HCT116 (cell line): ENCODE data around the gene STK16. TPM values are rescaled to one million over a fixed set of nuclear protein-coding genes. Genes with fewer than 3 reads are reported as not detected.
A peak's percentile ranks its signal among the peaks of the same experiment; 100 is the strongest.

Source experiments
- ATAC-seq: fragments of 200-7000 bp; cut with Tn5 transposase; 2 replicates; pipeline ENCODE4 v1.9.1; 2020; ENCODE audit warnings: mild to moderate bottlenecking, moderate library complexity
- Bru-seq: library from RNA; stranded (reverse); fragments of 400-500 nt; gene quantifications from one replicate; lab custom pipeline; 2021; lab: Mats Ljungman, UMichigan
- BruChase-seq, 2 experiments: library from RNA; stranded (reverse); fragments of 400-500 nt; gene quantifications; one replicate each; lab custom pipeline; 2021; lab: Mats Ljungman, UMichigan
- BruUV-seq: library from RNA; stranded (reverse); fragments of 400-500 nt; replicated peaks from 2 replicates; lab custom pipeline; 2021; lab: Mats Ljungman, UMichigan
- CTCF ChIA-PET: fragments of 300-600 bp; sonication (Branson Sonifier 250); formaldehyde crosslinking; loops from one replicate; lab custom pipeline; 2021; ENCODE audit warnings: antibody characterized with exemption; lab: Charles Lee
- POLR2A ChIA-PET: fragments of 300-600, 350-600 bp; sonication (Branson Sonifier 250); formaldehyde crosslinking; loops from one replicate; lab custom pipeline; 2021; ENCODE audit warnings: antibody characterized with exemption; lab: Charles Lee
- RAD21 ChIA-PET, 2 experiments: fragments of 300-600 bp; sonication (Branson Sonifier 250); formaldehyde crosslinking; loops; one replicate each; lab custom pipeline; 2023; ENCODE audit warnings: low total read pairs in 2 of 2; ENCODE audit not compliant: uncharacterized antibody in 2 of 2, unreplicated experiment in 2 of 2, low non-redundant PET in 1 of 2; lab: Charles Lee
- DNase-seq: peaks from one replicate; pipeline ENCODE4 v3.0.0-alpha.2; 2010; ENCODE audit warnings: low read depth, low spot score
- H2AFZ ChIP-seq: fragments of 200-600 bp; shearing (Covaris generic), sonication (generic); 2 replicates; pipeline ENCODE4 v1.6.1; 2017; ENCODE audit warnings: low read depth, mixed run types, mixed read lengths, antibody characterized with exemption, low read length; ENCODE audit not compliant: poor library complexity, severe bottlenecking
- H3K27ac ChIP-seq: 2 replicates; pipeline ENCODE4 v1.5.1; 2012; ENCODE audit warnings: low read depth, low read length
- H3K27me3 ChIP-seq: fragments of 200-600 bp; sonication (generic); 2 replicates; pipeline ENCODE4 v1.6.1; 2016; ENCODE audit warnings: mixed run types, low read length, mixed read lengths; ENCODE audit not compliant: insufficient read depth
- H3K36me3 ChIP-seq, 2 experiments: fragments of 200-500 bp in 1 of 2; fragments of 200-600 bp in 1 of 2; sonication (Bioruptor generic) in 1 of 2; sonication (generic) in 1 of 2; 2 replicates each; pipeline versions ENCODE4 v1.5.1 to v1.6.1; 2014 to 2016; ENCODE audit warnings: low read length in 2 of 2, inconsistent platforms in 1 of 2, mixed read lengths in 1 of 2, mixed run types in 1 of 2; ENCODE audit not compliant: insufficient read depth in 2 of 2, control insufficient read depth in 1 of 2
- H3K4me1 ChIP-seq, 2 experiments: fragments of 200-600 bp in 1 of 2; sonication (generic) in 1 of 2; 2 replicates each; pipeline versions ENCODE4 v1.5.1 to v1.6.1; 2012 to 2017; ENCODE audit warnings: low read length in 2 of 2, inconsistent platforms in 1 of 2, mild to moderate bottlenecking in 1 of 2, mixed read lengths in 1 of 2, mixed run types in 1 of 2, moderate library complexity in 1 of 2; ENCODE audit not compliant: insufficient read depth in 2 of 2, control insufficient read depth in 1 of 2
- H3K4me2 ChIP-seq: fragments of 200-600 bp; sonication (generic); 2 replicates; pipeline ENCODE4 v1.6.1; 2017; ENCODE audit warnings: mixed run types, low read length, mixed read lengths
- H3K4me3 ChIP-seq, 2 experiments: fragments of 200-600 bp in 1 of 2; sonication (generic) in 1 of 2; replicated peaks in 1 of 2; 2 replicates each; pipeline ENCODE4 v1.5.1; 2011 to 2016; ENCODE audit warnings: low read length in 2 of 2, control low read depth in 1 of 2, low read depth in 1 of 2, mild to moderate bottlenecking in 1 of 2, mixed read lengths in 1 of 2, mixed run types in 1 of 2
- H3K79me2 ChIP-seq: fragments of 200-600 bp; sonication (generic); 2 replicates; pipeline ENCODE4 v1.6.1; 2017; ENCODE audit warnings: mild to moderate bottlenecking, mixed run types, low read length, moderate library complexity, mixed read lengths; ENCODE audit not compliant: insufficient read depth
- H3K9ac ChIP-seq: fragments of 200-600 bp; sonication (generic); 2 replicates; pipeline ENCODE4 v1.6.1; 2016; ENCODE audit warnings: low read length, mixed read lengths
- H3K9me2 ChIP-seq: fragments of 200-600 bp; sonication (generic), shearing (Covaris generic); 2 replicates; pipeline ENCODE4 v1.6.1; 2017; ENCODE audit warnings: mixed run types, mild to moderate bottlenecking, moderate library complexity; ENCODE audit not compliant: insufficient read depth
- H3K9me3 ChIP-seq, 2 experiments: fragments of 200-500 bp in 1 of 2; fragments of 200-600 bp in 1 of 2; sonication (Bioruptor generic) in 1 of 2; sonication (generic) in 1 of 2; 2 replicates each; pipeline ENCODE4 v1.6.1; 2014 to 2017; ENCODE audit warnings: low read length in 2 of 2, mixed read lengths in 2 of 2, inconsistent platforms in 1 of 2, low read depth in 1 of 2, mild to moderate bottlenecking in 1 of 2, mixed run types in 1 of 2, moderate library complexity in 1 of 2; ENCODE audit not compliant: control insufficient read depth in 1 of 2, insufficient read depth in 1 of 2
- H4K20me1 ChIP-seq: fragments of 200-600 bp; sonication (generic), shearing (Covaris generic); 2 replicates; pipeline ENCODE4 v1.6.1; 2017; ENCODE audit warnings: mixed run types, mild to moderate bottlenecking, moderate library complexity; ENCODE audit not compliant: insufficient read depth
- CBX3 ChIP-seq: IDR thresholded peaks from 2 replicates; pipeline ENCODE4 v1.6.1; 2012; ENCODE audit warnings: low read depth
- CEBPB ChIP-seq: IDR thresholded peaks from 2 replicates; pipeline ENCODE4 v1.6.1; 2012; ENCODE audit warnings: low read depth
- EGR1 ChIP-seq: IDR thresholded peaks from 2 replicates; pipeline ENCODE4 v1.6.1; 2012; ENCODE audit warnings: low read depth
- ELF1 ChIP-seq: IDR thresholded peaks from 2 replicates; pipeline ENCODE4 v1.6.1; 2012; ENCODE audit warnings: low read depth, borderline replicate concordance
- EZH2 ChIP-seq: fragments of 200-600 bp; sonication (generic); IDR thresholded peaks from 2 replicates; pipeline ENCODE4 v1.6.1; 2017; ENCODE audit warnings: antibody characterized with exemption, mixed run types
- FOSL1 ChIP-seq: IDR thresholded peaks from 2 replicates; pipeline ENCODE4 v1.6.1; 2012; ENCODE audit warnings: low read depth
- JUND ChIP-seq: IDR thresholded peaks from 2 replicates; pipeline ENCODE4 v1.6.1; 2012
- MAX ChIP-seq: IDR thresholded peaks from 2 replicates; pipeline ENCODE4 v1.6.1; 2012
- POLR2A ChIP-seq: IDR thresholded peaks from 2 replicates; pipeline ENCODE4 v1.7.0; 2011; ENCODE audit warnings: borderline replicate concordance; ENCODE audit not compliant: insufficient read depth, insufficient read length; ENCODE audit errors: extremely low read depth
- POLR2AphosphoS5 ChIP-seq: IDR thresholded peaks from 2 replicates; pipeline ENCODE4 v1.6.1; 2011; ENCODE audit warnings: mild to moderate bottlenecking, low read depth, low read length, moderate library complexity
- RAD21 ChIP-seq: IDR thresholded peaks from 2 replicates; pipeline ENCODE4 v1.6.1; 2012; ENCODE audit warnings: low read depth, mild to moderate bottlenecking
- SIN3A ChIP-seq: IDR thresholded peaks from 2 replicates; pipeline ENCODE4 v1.6.1; 2012; ENCODE audit warnings: low read depth
- SP1 ChIP-seq: IDR thresholded peaks from 2 replicates; pipeline ENCODE4 v1.6.1; 2012; ENCODE audit warnings: low read depth
- SRF ChIP-seq: IDR thresholded peaks from 2 replicates; pipeline ENCODE4 v1.6.1; 2012; ENCODE audit warnings: low read depth
- TCF7L2 ChIP-seq: IDR thresholded peaks from 2 replicates; pipeline ENCODE4 v1.7.0; 2011; ENCODE audit warnings: borderline replicate concordance, inconsistent platforms; ENCODE audit not compliant: insufficient read depth, insufficient read length; ENCODE audit errors: extremely low read depth
- YY1 ChIP-seq: IDR thresholded peaks from 2 replicates; pipeline ENCODE4 v1.6.1; 2011; ENCODE audit warnings: low read length, low read depth, moderate library complexity, mild to moderate bottlenecking; ENCODE audit not compliant: insufficient replicate concordance; ENCODE audit errors: extremely low read depth
- ZBTB33 ChIP-seq: IDR thresholded peaks from 2 replicates; pipeline ENCODE4 v1.6.1; 2011; ENCODE audit warnings: mild to moderate bottlenecking, low read length, moderate library complexity; ENCODE audit not compliant: insufficient replicate concordance; ENCODE audit errors: extremely low read depth
- ZFX ChIP-seq: fragments of 450-650 bp; IDR thresholded peaks from 2 replicates; pipeline ENCODE4 v1.6.1; 2017
- ZNF274 ChIP-seq: fragments of 200-500 bp; sonication (Bioruptor generic); IDR thresholded peaks from 2 replicates; pipeline ENCODE4 v1.6.1; 2014; ENCODE audit warnings: mild to moderate bottlenecking, low read depth, low read length, inconsistent platforms
- intact Hi-C: fragments of 100-400 bp; cut with micrococcal nuclease; formaldehyde crosslinking; loops from 2 replicates; pipeline ENCODE4 v1.10.0; 2022
- long read RNA-seq: library from polyadenylated mRNA; unstranded; transcript quantifications from one replicate; pipeline ENCODE4 v2.0.0, GENCODE V29; 2021; ENCODE audit not compliant: unreplicated experiment
- polyA plus RNA-seq: library from polyadenylated mRNA; unstranded; fragments of >200 nt; gene quantifications from 2 replicates; pipeline ENCODE4 v1.2.1, GENCODE V29; 2012; ENCODE audit warnings: missing spikeins
- total RNA-seq: library from RNA; stranded (reverse); gene quantifications from one replicate; pipeline ENCODE4 v1.2.1, GENCODE V29; 2021; ENCODE audit not compliant: unreplicated experiment
- TF ChIP-seq, protein P1 (sequence below), 3 experiments: fragments of 200-600 bp in 1 of 3; sonication (generic) in 1 of 3; IDR thresholded peaks in 2 of 3; conservative IDR thresholded peaks in 1 of 3; 2 replicates each; pipeline ENCODE4 v1.5.1; 2012 to 2017; ENCODE audit warnings: low read depth in 2 of 3, low read length in 2 of 3, antibody characterized with exemption in 1 of 3, borderline replicate concordance in 1 of 3, control low read depth in 1 of 3, mild to moderate bottlenecking in 1 of 3, mixed read lengths in 1 of 3, mixed run types in 1 of 3, moderate library complexity in 1 of 3; ENCODE audit not compliant: insufficient read depth in 1 of 3
- TF ChIP-seq, protein P2 (sequence below): IDR thresholded peaks from 2 replicates; pipeline ENCODE4 v1.6.1; 2012

The STK16 gene, protein sequence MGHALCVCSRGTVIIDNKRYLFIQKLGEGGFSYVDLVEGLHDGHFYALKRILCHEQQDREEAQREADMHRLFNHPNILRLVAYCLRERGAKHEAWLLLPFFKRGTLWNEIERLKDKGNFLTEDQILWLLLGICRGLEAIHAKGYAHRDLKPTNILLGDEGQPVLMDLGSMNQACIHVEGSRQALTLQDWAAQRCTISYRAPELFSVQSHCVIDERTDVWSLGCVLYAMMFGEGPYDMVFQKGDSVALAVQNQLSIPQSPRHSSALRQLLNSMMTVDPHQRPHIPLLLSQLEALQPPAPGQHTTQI
- total RNA-seq (31.4 TPM), Bru-seq, nascent RNA (percentile 85 among the genes with signal in this experiment), BruChase-seq, experiment 1, labeled RNA remaining after a 6-hour chase (percentile 83 among the genes with signal in this experiment), BruChase-seq, experiment 2, labeled RNA remaining after a 2-hour chase (percentile 75 among the genes with signal in this experiment)
- 44.1 and 49.2 TPM in 2 replicates for polyA plus RNA-seq
- long read RNA-seq, partial matches to known transcripts = 1 of 6 reads
- long read RNA-seq, other reads (novel, unspliced or antisense) = 4 of 6 reads

- H3K4me1 ChIP-seq = peaks cover 27 to 39% of the 10 kb centered on the region in 2 experiments
- intact Hi-C loops = no loop called here
- H3K4me3 ChIP-seq = peak within 1 kb of the TSS; percentile 80 to 96
- BruUV-seq = TSS peak; percentile 77
- H4K20me1 ChIP-seq = no peaks in the 10 kb centered on the region
- H3K9me2 ChIP-seq = no peaks in the 10 kb centered on the region
- DNase-seq (peak; percentile 83), ATAC-seq (peak; percentile 90)
- peak within 1 kb of the TSS; percentile 87 for H3K4me2 ChIP-seq
- peak within 1 kb of the TSS; percentile 79 for H3K27ac ChIP-seq
- ChIA-PET POLR2A (interaction anchor here (0.8 to 2.5 kb wide), 4 partner anchors 9 to 29 kb away, joined by 3 to 8 read pairs (median 7); partner anchors contain the start of genes ANKZF1, ATG9A and TUBA4A), CTCF (interaction anchor here (0.6 to 2.6 kb wide), 4 partner anchors 34 to 598 kb away, joined by 3 to 19 read pairs (median 3); partner anchors contain the start of gene DNAJB2), RAD21 (no interaction called here)
- H3K9ac ChIP-seq = peak within 1 kb of the TSS; percentile 82
- H3K79me2 ChIP-seq = peaks cover 14% of the 10 kb centered on the region; the same call in 1 of the 2 replicates
- H2AFZ ChIP-seq = peak within 1 kb of the TSS; percentile 17
- no peaks in the 10 kb centered on the region for H3K9me3 ChIP-seq
- no peaks in the 10 kb centered on the region for H3K27me3 ChIP-seq
- H3K36me3 ChIP-seq = peaks cover 0 to 5% of the 10 kb centered on the region in 2 experiments; a peak in 2 of 4 replicates
- TF ChIP-seq POLR2AphosphoS5 = peak; percentile 94
- TF ChIP-seq ZBTB33 = peak; percentile 25
- TF ChIP-seq SP1 = no peak
- peak; percentile 38 for TF ChIP-seq YY1
- peak; percentile 72 for TF ChIP-seq POLR2A
- TF ChIP-seq ZNF274 = no peak
- no peak for TF ChIP-seq ELF1
- TF ChIP-seq, protein P1, sequence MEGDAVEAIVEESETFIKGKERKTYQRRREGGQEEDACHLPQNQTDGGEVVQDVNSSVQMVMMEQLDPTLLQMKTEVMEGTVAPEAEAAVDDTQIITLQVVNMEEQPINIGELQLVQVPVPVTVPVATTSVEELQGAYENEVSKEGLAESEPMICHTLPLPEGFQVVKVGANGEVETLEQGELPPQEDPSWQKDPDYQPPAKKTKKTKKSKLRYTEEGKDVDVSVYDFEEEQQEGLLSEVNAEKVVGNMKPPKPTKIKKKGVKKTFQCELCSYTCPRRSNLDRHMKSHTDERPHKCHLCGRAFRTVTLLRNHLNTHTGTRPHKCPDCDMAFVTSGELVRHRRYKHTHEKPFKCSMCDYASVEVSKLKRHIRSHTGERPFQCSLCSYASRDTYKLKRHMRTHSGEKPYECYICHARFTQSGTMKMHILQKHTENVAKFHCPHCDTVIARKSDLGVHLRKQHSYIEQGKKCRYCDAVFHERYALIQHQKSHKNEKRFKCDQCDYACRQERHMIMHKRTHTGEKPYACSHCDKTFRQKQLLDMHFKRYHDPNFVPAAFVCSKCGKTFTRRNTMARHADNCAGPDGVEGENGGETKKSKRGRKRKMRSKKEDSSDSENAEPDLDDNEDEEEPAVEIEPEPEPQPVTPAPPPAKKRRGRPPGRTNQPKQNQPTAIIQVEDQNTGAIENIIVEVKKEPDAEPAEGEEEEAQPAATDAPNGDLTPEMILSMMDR (IDR thresholded peaks at IDR 0.05 in 2 of 3, conservative IDR thresholded peaks at IDR 0.05 in 1 of 3; ENCODE audit: borderline replicate concordance in 1 of 3, insufficient read depth in 1 of 3, low read depth in 2 of 3, low read length in 2 of 3) = no peak
- TF ChIP-seq JUND = no peak
- TF ChIP-seq, protein P2, sequence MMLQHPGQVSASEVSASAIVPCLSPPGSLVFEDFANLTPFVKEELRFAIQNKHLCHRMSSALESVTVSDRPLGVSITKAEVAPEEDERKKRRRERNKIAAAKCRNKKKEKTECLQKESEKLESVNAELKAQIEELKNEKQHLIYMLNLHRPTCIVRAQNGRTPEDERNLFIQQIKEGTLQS = no peak
- no peak for TF ChIP-seq SRF
- no peak for TF ChIP-seq RAD21
- TF ChIP-seq ZFX = peak; percentile 91; the same call in 1 of the 2 replicates
- TF ChIP-seq CBX3 = no peak
- TF ChIP-seq MAX = no peak
- TF ChIP-seq SIN3A = no peak
- no peak for TF ChIP-seq TCF7L2
- no peak for TF ChIP-seq EGR1
- no peak for TF ChIP-seq FOSL1
- no peak for TF ChIP-seq CEBPB
- no peak for TF ChIP-seq EZH2
Measured at GRCh38 chr2:219245148-219245898, at the start of gene STK16, which contains the start of gene GLB1L. TSS of gene STK16 (plus strand) at chr2:219245479. CDS start at chr2:219246000, 521 bp downstream. TSS of gene GLB1L (minus strand) at chr2:219245444. CDS start at chr2:219243573, 1,871 bp downstream.
